Astrocyte (in vitro differentiated cells and primary cell): ENCODE data around the gene EPX.
A peak's percentile ranks its signal among the peaks of the same experiment; 100 is the strongest.

Source experiments
- EZH2 ChIP-seq: IDR thresholded peaks from 2 replicates; pipeline ENCODE4 v1.6.1; 2012; ENCODE audit warnings: mild to moderate bottlenecking, low read length, inconsistent platforms; ENCODE audit not compliant: insufficient read depth
- TF ChIP-seq, protein P1 (sequence below): IDR thresholded peaks from 2 replicates; pipeline ENCODE4 v1.5.1; 2011; ENCODE audit warnings: low read depth, mild to moderate bottlenecking, inconsistent platforms, low read length, moderate library complexity; ENCODE audit not compliant: insufficient read depth

DNA sequence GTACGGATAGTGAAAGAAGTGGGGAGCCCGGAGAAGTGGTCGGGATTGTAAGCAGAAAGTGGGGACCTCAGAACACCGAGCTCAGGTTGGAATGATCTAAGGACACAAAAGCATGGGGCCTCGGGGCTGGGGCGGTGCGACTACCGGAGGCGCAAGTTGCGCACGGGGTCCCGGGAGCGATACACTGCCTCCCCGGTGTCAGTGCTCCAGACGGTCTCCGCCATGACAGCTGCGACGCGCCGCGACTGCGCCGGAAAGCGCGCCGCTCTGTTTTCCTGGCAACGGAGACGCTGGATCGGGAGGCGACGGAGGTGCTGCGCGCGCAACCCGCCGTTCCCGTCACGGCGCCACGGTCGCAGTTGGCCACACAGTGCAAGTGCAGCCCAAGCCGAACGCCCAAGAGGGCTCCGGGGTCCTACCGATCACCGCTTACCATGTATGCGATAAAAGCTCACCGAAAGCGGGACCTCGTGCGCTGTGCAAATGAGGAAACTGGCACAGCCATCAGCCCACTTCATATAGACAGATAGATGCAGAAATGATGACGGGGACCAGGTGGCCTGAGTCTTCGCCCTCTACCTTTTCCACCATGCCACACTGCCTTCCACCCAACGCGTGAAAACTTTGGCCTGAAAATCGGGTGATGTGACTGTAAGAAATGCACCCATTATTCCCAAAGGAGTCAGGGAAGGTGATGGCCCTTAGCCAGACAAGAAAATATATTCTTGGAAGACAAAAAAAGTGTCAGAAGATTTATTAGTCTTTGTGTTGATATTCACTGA lies 26.7 kb downstream of the EPX start, which contains the start of gene MKS1:
- no peak for TF ChIP-seq EZH2
- TF ChIP-seq, protein P1, sequence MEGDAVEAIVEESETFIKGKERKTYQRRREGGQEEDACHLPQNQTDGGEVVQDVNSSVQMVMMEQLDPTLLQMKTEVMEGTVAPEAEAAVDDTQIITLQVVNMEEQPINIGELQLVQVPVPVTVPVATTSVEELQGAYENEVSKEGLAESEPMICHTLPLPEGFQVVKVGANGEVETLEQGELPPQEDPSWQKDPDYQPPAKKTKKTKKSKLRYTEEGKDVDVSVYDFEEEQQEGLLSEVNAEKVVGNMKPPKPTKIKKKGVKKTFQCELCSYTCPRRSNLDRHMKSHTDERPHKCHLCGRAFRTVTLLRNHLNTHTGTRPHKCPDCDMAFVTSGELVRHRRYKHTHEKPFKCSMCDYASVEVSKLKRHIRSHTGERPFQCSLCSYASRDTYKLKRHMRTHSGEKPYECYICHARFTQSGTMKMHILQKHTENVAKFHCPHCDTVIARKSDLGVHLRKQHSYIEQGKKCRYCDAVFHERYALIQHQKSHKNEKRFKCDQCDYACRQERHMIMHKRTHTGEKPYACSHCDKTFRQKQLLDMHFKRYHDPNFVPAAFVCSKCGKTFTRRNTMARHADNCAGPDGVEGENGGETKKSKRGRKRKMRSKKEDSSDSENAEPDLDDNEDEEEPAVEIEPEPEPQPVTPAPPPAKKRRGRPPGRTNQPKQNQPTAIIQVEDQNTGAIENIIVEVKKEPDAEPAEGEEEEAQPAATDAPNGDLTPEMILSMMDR: peak; percentile 42
